Osteoblast (primary cell): ENCODE measurements around the gene RNASET2. TPM values are rescaled to one million over a fixed set of nuclear protein-coding genes. Genes with fewer than 3 reads are reported as not detected.
"Not testable (repeated sequence)": the region's sequence is repeated elsewhere in the genome, so short reads cannot be mapped to it uniquely, and the experiment has no call there.

Experiments
- DNase-seq: peaks from one replicate; pipeline ENCODE4 v3.0.0; 2011; ENCODE audit warnings: low spot score, mixed read lengths; ENCODE audit not compliant: insufficient read length; ENCODE audit errors: missing footprints
- H2AFZ ChIP-seq: 2 replicates; pipeline ENCODE4 v1.6.0; 2011; ENCODE audit warnings: mild to moderate bottlenecking, low read length
- H3K27ac ChIP-seq: 2 replicates; pipeline ENCODE4 v1.5.1; 2011; ENCODE audit warnings: mild to moderate bottlenecking, low read depth, low read length, moderate library complexity
- H3K27me3 ChIP-seq: 2 replicates; pipeline ENCODE4 v1.6.0; 2012; ENCODE audit warnings: mild to moderate bottlenecking, control low read depth, inconsistent platforms, low read length, moderate library complexity; ENCODE audit not compliant: insufficient read depth
- H3K36me3 ChIP-seq: 2 replicates; pipeline ENCODE4 v1.5.1; 2011; ENCODE audit warnings: mild to moderate bottlenecking, low read length, control low read depth, moderate library complexity; ENCODE audit not compliant: insufficient read depth
- H3K4me1 ChIP-seq: 2 replicates; pipeline ENCODE4 v1.5.1; 2011; ENCODE audit warnings: mild to moderate bottlenecking, low read length, control low read depth, moderate library complexity; ENCODE audit not compliant: insufficient read depth
- H3K4me2 ChIP-seq: 2 replicates; pipeline ENCODE4 v1.6.0; 2011; ENCODE audit warnings: mild to moderate bottlenecking, low read length; ENCODE audit not compliant: insufficient read depth
- H3K4me3 ChIP-seq: fragments of 200-600 bp; sonication (generic); 3 replicates; pipeline ENCODE4 v1.5.1; 2012; ENCODE audit warnings: mild to moderate bottlenecking, low read length, inconsistent platforms; ENCODE audit not compliant: insufficient read depth
- H3K79me2 ChIP-seq: 2 replicates; pipeline ENCODE4 v1.6.0; 2012; ENCODE audit warnings: mild to moderate bottlenecking, low read length, control low read depth, inconsistent platforms; ENCODE audit not compliant: insufficient read depth
- H3K9me3 ChIP-seq: 2 replicates; pipeline ENCODE4 v1.5.1; 2011; ENCODE audit warnings: low read depth, low read length, control low read depth
- H4K20me1 ChIP-seq: 2 replicates; pipeline ENCODE4 v1.6.0; 2012; ENCODE audit warnings: mild to moderate bottlenecking, low read length, control low read depth; ENCODE audit not compliant: insufficient read depth
- total RNA-seq: library from RNA; depleted of rRNA; stranded (reverse); fragments of >200 nt; gene quantifications from 2 replicates; pipeline ENCODE4 v1.2.3, GENCODE V29; 2012
- TF ChIP-seq, protein P1 (sequence below): IDR thresholded peaks from 2 replicates; pipeline ENCODE4 v1.5.1; 2011; ENCODE audit warnings: mild to moderate bottlenecking, low read depth, low read length, moderate library complexity; ENCODE audit errors: extremely low read depth

RNASET2 gene
- total RNA-seq, 1 donor = 47.8 TPM

GRCh38 chr6:166922937-166923336 lies 33.4 kb downstream of the RNASET2 start:
- TF ChIP-seq, protein P1, sequence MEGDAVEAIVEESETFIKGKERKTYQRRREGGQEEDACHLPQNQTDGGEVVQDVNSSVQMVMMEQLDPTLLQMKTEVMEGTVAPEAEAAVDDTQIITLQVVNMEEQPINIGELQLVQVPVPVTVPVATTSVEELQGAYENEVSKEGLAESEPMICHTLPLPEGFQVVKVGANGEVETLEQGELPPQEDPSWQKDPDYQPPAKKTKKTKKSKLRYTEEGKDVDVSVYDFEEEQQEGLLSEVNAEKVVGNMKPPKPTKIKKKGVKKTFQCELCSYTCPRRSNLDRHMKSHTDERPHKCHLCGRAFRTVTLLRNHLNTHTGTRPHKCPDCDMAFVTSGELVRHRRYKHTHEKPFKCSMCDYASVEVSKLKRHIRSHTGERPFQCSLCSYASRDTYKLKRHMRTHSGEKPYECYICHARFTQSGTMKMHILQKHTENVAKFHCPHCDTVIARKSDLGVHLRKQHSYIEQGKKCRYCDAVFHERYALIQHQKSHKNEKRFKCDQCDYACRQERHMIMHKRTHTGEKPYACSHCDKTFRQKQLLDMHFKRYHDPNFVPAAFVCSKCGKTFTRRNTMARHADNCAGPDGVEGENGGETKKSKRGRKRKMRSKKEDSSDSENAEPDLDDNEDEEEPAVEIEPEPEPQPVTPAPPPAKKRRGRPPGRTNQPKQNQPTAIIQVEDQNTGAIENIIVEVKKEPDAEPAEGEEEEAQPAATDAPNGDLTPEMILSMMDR = no peak
- no peak overlapping the region for H3K4me2 ChIP-seq
- H2AFZ ChIP-seq = no peak overlapping the region
- H3K27me3 ChIP-seq = no peaks in the 10 kb centered on the region
- no peaks in the 10 kb centered on the region for H3K36me3 ChIP-seq
- H3K9me3 ChIP-seq = no peaks in the 10 kb centered on the region
- H3K79me2 ChIP-seq = no peaks in the 10 kb centered on the region
- H4K20me1 ChIP-seq = no peaks in the 10 kb centered on the region
- DNase-seq = no peak
- no peaks in the 10 kb centered on the region for H3K4me1 ChIP-seq
- H3K4me3 ChIP-seq = no peak overlapping the region
- H3K27ac ChIP-seq = no peak overlapping the region

DNA sequence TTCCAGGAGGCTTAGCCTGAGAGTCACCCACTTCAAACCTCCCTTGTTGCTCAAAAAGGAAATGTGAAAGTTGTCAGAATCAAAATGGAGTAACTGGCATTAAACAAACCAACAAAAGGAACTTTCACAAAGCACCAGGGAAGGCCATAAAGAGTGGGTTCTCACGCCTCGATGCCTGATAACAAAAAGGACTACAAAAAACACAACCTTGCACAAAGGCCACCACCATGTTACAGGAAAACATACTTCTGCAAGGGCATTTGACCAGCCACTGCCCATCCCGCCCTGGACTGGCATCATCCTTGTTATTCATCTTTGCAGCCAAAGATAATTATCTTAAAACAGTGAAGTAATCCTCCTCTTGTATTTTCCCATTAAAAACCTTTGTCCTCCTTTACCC lies 34.8 kb downstream of the RNASET2 start:
- no peak for DNase-seq
- Histone ChIP-seq H3K9me3 (no peaks in the 10 kb centered on the region), H3K27me3 (no peaks in the 10 kb centered on the region), H3K4me3 (no peak overlapping the region), H4K20me1 (no peaks in the 10 kb centered on the region), H3K4me1 (no peaks in the 10 kb centered on the region), H3K79me2 (no peaks in the 10 kb centered on the region), H2AFZ (no peak overlapping the region), H3K36me3 (no peaks in the 10 kb centered on the region), H3K27ac (no peak overlapping the region), H3K4me2 (no peak overlapping the region)
- TF ChIP-seq, protein P1 = no peak

DNA sequence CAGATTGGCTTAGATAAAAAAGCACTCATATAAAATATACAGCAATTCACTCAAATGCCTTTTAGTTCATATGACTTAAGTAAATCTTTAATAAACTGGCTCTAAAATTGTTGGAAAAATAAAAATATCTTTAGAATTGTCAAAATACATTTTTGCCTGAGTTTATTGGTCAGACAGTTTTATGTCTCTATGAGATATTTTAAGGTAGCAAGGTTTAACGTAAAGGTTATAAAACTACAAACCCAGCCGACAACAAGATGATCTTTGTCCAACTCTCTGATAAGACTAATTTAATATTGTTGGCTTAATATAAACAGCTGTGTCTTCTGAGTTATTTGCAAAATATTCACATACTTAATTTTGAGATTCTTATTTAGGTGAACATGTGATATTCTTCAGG lies 39.5 kb downstream of the RNASET2 start:
- H3K4me2 ChIP-seq = no peak overlapping the region
- H3K4me1 ChIP-seq = no peaks in the 10 kb centered on the region
- TF ChIP-seq, protein P1 = no peak
- no peaks in the 10 kb centered on the region for H3K79me2 ChIP-seq
- H3K4me3 ChIP-seq = no peak overlapping the region
- no peaks in the 10 kb centered on the region for H4K20me1 ChIP-seq
- H3K27me3 ChIP-seq = no peaks in the 10 kb centered on the region
- H3K36me3 ChIP-seq = no peaks in the 10 kb centered on the region
- H3K9me3 ChIP-seq = no peaks in the 10 kb centered on the region
- DNase-seq = no peak
- H3K27ac ChIP-seq = no peak overlapping the region
- no peak overlapping the region for H2AFZ ChIP-seq

DNA sequence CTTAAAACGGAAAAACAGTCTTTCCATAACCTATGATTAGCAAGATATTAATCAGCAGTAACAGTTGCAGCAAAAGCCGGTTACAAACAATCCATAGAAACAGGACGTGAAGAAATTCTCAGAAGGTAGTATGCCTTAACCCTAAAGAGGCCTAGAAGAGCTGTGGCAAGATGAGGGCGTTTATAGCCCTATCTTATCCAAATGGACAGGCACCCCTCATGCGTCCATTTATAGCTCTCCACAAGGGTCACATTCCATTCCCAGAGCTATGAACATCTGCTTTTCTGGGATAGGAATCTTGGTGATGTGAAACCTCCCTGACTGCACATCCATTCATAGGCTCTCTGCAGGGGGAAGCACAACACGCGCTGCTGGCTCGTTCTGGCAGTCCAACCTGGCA lies 40.9 kb downstream of the RNASET2 start:
- not testable (repeated sequence) for H3K36me3 ChIP-seq, H3K4me3 ChIP-seq, H3K4me2 ChIP-seq, H3K9me3 ChIP-seq, DNase-seq, H3K4me1 ChIP-seq, H2AFZ ChIP-seq, H3K27ac ChIP-seq, H3K27me3 ChIP-seq, H3K79me2 ChIP-seq, H4K20me1 ChIP-seq

DNA sequence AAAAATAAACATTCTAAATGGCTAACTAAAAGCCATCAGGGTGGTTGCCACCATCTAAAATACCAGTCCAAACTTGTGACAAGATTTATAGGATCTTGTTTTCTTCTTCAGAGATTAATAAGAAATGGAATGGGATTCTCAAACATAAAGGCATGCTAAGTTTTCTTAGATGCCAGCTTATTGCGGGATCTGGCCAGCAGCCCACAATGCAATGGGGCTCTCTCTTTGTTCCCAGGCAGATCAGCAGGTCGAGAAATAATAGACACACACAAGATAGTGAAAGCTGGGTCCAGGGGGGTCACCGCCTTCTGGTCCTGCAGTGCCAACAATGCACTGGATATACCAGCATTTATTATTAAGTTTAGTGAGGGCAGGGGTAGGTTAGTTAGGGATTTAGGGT lies 41.4 kb downstream of the RNASET2 start:
- not testable (repeated sequence) for H3K4me2 ChIP-seq, H3K27me3 ChIP-seq, DNase-seq, H3K4me3 ChIP-seq, H2AFZ ChIP-seq, H3K36me3 ChIP-seq, H3K4me1 ChIP-seq, H3K79me2 ChIP-seq, H3K9me3 ChIP-seq, H3K27ac ChIP-seq, H4K20me1 ChIP-seq
